Esophagus muscularis mucosa (tissue), 3 donors: Measurements from ENCODE around the gene PEX3.

Experiments
- CTCF ChIP-seq, 3 experiments: fragments of 200-600 bp in 2 of 3; fragments of 450-650 bp in 1 of 3; sonication (generic) in 2 of 3; IDR thresholded peaks; one replicate each; pipeline ENCODE4 v1.5.1; 2017 to 2019; ENCODE audit warnings: antibody characterized with exemption in 3 of 3, mild to moderate bottlenecking in 2 of 3, moderate library complexity in 1 of 3
- POLR2A ChIP-seq: fragments of 450-650 bp; IDR thresholded peaks from one replicate; pipeline ENCODE4 v1.6.1; 2017; ENCODE audit warnings: antibody characterized with exemption, moderate library complexity, mild to moderate bottlenecking, low read depth

GRCh38 chr6:143525356-143525755 is 74.8 kb downstream of the PEX3 start:
- TF ChIP-seq POLR2A (no peak), CTCF (IDR thresholded peaks at IDR 0.05) (no peak)
